ENCODE results near the gene TECPR2. TPM values are rescaled to one million over a fixed set of nuclear protein-coding genes. Genes with fewer than 3 reads are reported as not detected.

Gene TECPR2
- total and polyA plus RNA-seq, 2 experiments from 2014 or later, result 9.5 to 20.1 TPM

- H3K4me2 ChIP-seq, result no peak overlapping the region
- no peak overlapping the region for H3K27ac ChIP-seq
- no peaks in the 10 kb centered on the region for H4K20me1 ChIP-seq (ENCODE audit: insufficient read depth, poor library complexity, severe bottlenecking)
- H3K36me3 ChIP-seq (replicated peaks; ENCODE audit: insufficient read depth, low read depth), result no peaks in the 10 kb centered on the region
- no peaks in the 10 kb centered on the region for H3K9me3 ChIP-seq (ENCODE audit: low read depth)
- WGBS (ENCODE audit: low lambda C conversion rate, missing lambda C conversion rate), result 99% methylated on average over 4 of the region's 4 CpGs
- no peaks in the 10 kb centered on the region for H3K9me2 ChIP-seq (replicated peaks; ENCODE audit: insufficient read depth)
- no peak overlapping the region for H3K4me3 ChIP-seq
- no peaks in the 10 kb centered on the region for H3K27me3 ChIP-seq
- H2AFZ ChIP-seq, result no peak overlapping the region
- DNase-seq (ENCODE audit: low spot score), result no peak
- no peaks in the 10 kb centered on the region for H3K4me1 ChIP-seq (ENCODE audit: insufficient read depth)
- no peaks in the 10 kb centered on the region for H3K79me2 ChIP-seq
- no peak for TF ChIP-seq CTCF (IDR thresholded peaks at IDR 0.05; ENCODE audit: poor library complexity)
- TF ChIP-seq EZH2phosphoT487 (IDR thresholded peaks at IDR 0.05; ENCODE audit: low read depth, severe bottlenecking, unreplicated experiment), result no peak
Observed at GRCh38 chr14:102424520-102424919, 61.8 kb downstream of the TECPR2 start.

- Histone ChIP-seq H3K27ac (no peak overlapping the region), H3K36me3 (replicated peaks; ENCODE audit: insufficient read depth, low read depth) (no peaks in the 10 kb centered on the region), H3K4me3 (no peak overlapping the region), H3K4me1 (ENCODE audit: insufficient read depth) (no peaks in the 10 kb centered on the region), H3K9me3 (ENCODE audit: low read depth) (no peaks in the 10 kb centered on the region), H3K9me2 (replicated peaks; ENCODE audit: insufficient read depth) (no peaks in the 10 kb centered on the region), H2AFZ (no peak overlapping the region), H4K20me1 (ENCODE audit: insufficient read depth, poor library complexity, severe bottlenecking) (no peaks in the 10 kb centered on the region), H3K4me2 (no peak overlapping the region), H3K27me3 (no peaks in the 10 kb centered on the region), H3K79me2 (no peaks in the 10 kb centered on the region)
- no peak for TF ChIP-seq EZH2 (IDR thresholded peaks at IDR 0.05; ENCODE audit: borderline replicate concordance)
- no peak for TF ChIP-seq CTCF (IDR thresholded peaks at IDR 0.05; ENCODE audit: poor library complexity)
- TF ChIP-seq EZH2phosphoT487 (IDR thresholded peaks at IDR 0.05; ENCODE audit: low read depth, severe bottlenecking, unreplicated experiment), result no peak
- 95% methylated on average over 10 of the region's 10 CpGs for WGBS (ENCODE audit: low lambda C conversion rate, missing lambda C conversion rate)
- no peak for DNase-seq (ENCODE audit: low spot score)
Observed at GRCh38 chr14:102424923-102425322, 62.2 kb downstream of the TECPR2 start.

GRCh38 chr14:102426796-102427195 is 64.1 kb downstream of the TECPR2 start:
- Histone ChIP-seq H3K27ac (no peak overlapping the region), H3K4me3 (no peak overlapping the region), H3K79me2 (no peaks in the 10 kb centered on the region), H2AFZ (no peak overlapping the region), H3K9me2 (replicated peaks; ENCODE audit: insufficient read depth) (no peaks in the 10 kb centered on the region), H3K36me3 (replicated peaks; ENCODE audit: insufficient read depth, low read depth) (no peaks in the 10 kb centered on the region), H3K27me3 (no peaks in the 10 kb centered on the region), H3K9me3 (ENCODE audit: low read depth) (no peaks in the 10 kb centered on the region), H3K4me2 (no peak overlapping the region), H3K4me1 (ENCODE audit: insufficient read depth) (no peaks in the 10 kb centered on the region), H4K20me1 (ENCODE audit: insufficient read depth, poor library complexity, severe bottlenecking) (no peaks in the 10 kb centered on the region)
- no peak for DNase-seq (ENCODE audit: low spot score)
- TF ChIP-seq EZH2 (IDR thresholded peaks at IDR 0.05; ENCODE audit: borderline replicate concordance) (no peak), EZH2phosphoT487 (IDR thresholded peaks at IDR 0.05; ENCODE audit: low read depth, severe bottlenecking, unreplicated experiment) (no peak), CTCF (IDR thresholded peaks at IDR 0.05; ENCODE audit: poor library complexity) (no peak)
- 91% methylated on average over 6 of the region's 6 CpGs for WGBS (ENCODE audit: low lambda C conversion rate, missing lambda C conversion rate)

GRCh38 chr14:102427642-102428041 is 64.9 kb downstream of the TECPR2 start:
- no peaks in the 10 kb centered on the region for H3K9me2 ChIP-seq (replicated peaks; ENCODE audit: insufficient read depth)
- DNase-seq (ENCODE audit: low spot score), result no peak
- no peaks in the 10 kb centered on the region for H3K79me2 ChIP-seq
- 96% methylated on average over 12 of the region's 12 CpGs for WGBS (ENCODE audit: low lambda C conversion rate, missing lambda C conversion rate)
- H3K4me1 ChIP-seq (ENCODE audit: insufficient read depth), result no peaks in the 10 kb centered on the region
- no peak for TF ChIP-seq CTCF (IDR thresholded peaks at IDR 0.05; ENCODE audit: poor library complexity)
- no peak for TF ChIP-seq EZH2 (IDR thresholded peaks at IDR 0.05; ENCODE audit: borderline replicate concordance)
- no peak for TF ChIP-seq EZH2phosphoT487 (IDR thresholded peaks at IDR 0.05; ENCODE audit: low read depth, severe bottlenecking, unreplicated experiment)
- no peaks in the 10 kb centered on the region for H3K9me3 ChIP-seq (ENCODE audit: low read depth)
- H3K27me3 ChIP-seq, result no peaks in the 10 kb centered on the region
- H3K4me2 ChIP-seq, result no peak overlapping the region
- H2AFZ ChIP-seq, result no peak overlapping the region
- H3K27ac ChIP-seq, result no peak overlapping the region
- H3K4me3 ChIP-seq, result no peak overlapping the region
- H4K20me1 ChIP-seq (ENCODE audit: insufficient read depth, poor library complexity, severe bottlenecking), result no peaks in the 10 kb centered on the region
- H3K36me3 ChIP-seq (replicated peaks; ENCODE audit: insufficient read depth, low read depth), result no peaks in the 10 kb centered on the region
